Esophagus muscularis mucosa (tissue), 4 donors: Measurements from ENCODE around the gene ZNF48. TPM values are rescaled to one million over a fixed set of nuclear protein-coding genes. Genes with fewer than 3 reads are reported as not detected.

Experiments used
- DNase-seq: peaks from one replicate; pipeline ENCODE4 v3.0.0-alpha.2; 2017; ENCODE audit errors: extremely low spot score
- H3K27ac ChIP-seq, 4 donors: fragments of 200-600 bp; sonication (generic); replicated peaks in 1 of 4; 1 replicate in 3 of 4; 2 replicates in 1 of 4; pipeline ENCODE4 v1.5.1; 2016 to 2019; ENCODE audit warnings: mild to moderate bottlenecking in 1 of 4
- H3K27me3 ChIP-seq, 4 donors: fragments of 200-600 bp; sonication (generic); one replicate each; pipeline versions ENCODE4 v1.5.1 to v1.6.0; 2016 to 2019
- H3K36me3 ChIP-seq, 4 donors: fragments of 200-600 bp; sonication (generic); one replicate each; pipeline ENCODE4 v1.5.1; 2016 to 2019
- H3K4me1 ChIP-seq, 4 donors: fragments of 200-600 bp; sonication (generic); one replicate each; pipeline ENCODE4 v1.5.1; 2016 to 2019
- H3K4me3 ChIP-seq, 4 donors: fragments of 200-600 bp; sonication (generic); 1 replicate in 2 of 4; 2 replicates in 2 of 4; pipeline ENCODE4 v1.5.1; 2016 to 2019; ENCODE audit warnings: mild to moderate bottlenecking in 4 of 4, moderate library complexity in 1 of 4
- H3K9me3 ChIP-seq, 4 donors: fragments of 200-600 bp; sonication (generic); 1 replicate in 3 of 4; 2 replicates in 1 of 4; pipeline ENCODE4 v1.5.1; 2016 to 2019
- CTCF ChIP-seq, 3 experiments: fragments of 200-600 bp in 2 of 3; fragments of 450-650 bp in 1 of 3; sonication (generic) in 2 of 3; IDR thresholded peaks; one replicate each; pipeline ENCODE4 v1.5.1; 2017 to 2019; ENCODE audit warnings: antibody characterized with exemption in 3 of 3, mild to moderate bottlenecking in 2 of 3, moderate library complexity in 1 of 3
- EP300 ChIP-seq: sonication (generic); formaldehyde crosslinking; IDR thresholded peaks from one replicate; pipeline ENCODE4 v1.6.1; 2017; ENCODE audit warnings: antibody characterized with exemption
- POLR2A ChIP-seq: fragments of 450-650 bp; IDR thresholded peaks from one replicate; pipeline ENCODE4 v1.6.1; 2017; ENCODE audit warnings: antibody characterized with exemption, moderate library complexity, mild to moderate bottlenecking, low read depth
- POLR2AphosphoS5 ChIP-seq, 2 donors: sonication (generic); formaldehyde crosslinking; IDR thresholded peaks; one replicate each; pipeline ENCODE4 v1.6.1; 2017; ENCODE audit warnings: antibody characterized with exemption in 2 of 2
- WGBS: methylation state at CpG from one replicate; pipeline ENCODE4 v1.1.5; 2018; 5-methylcytosine and 5-hydroxymethylcytosine counted together
- intact Hi-C: fragments of 100-400 bp; cut with DNase I; formaldehyde crosslinking; loops from one replicate; pipeline ENCODE4 v1.15.1; 2023
- total RNA-seq, 4 donors: library from RNA; depleted of rRNA; stranded (reverse); fragments of >200 nt; gene quantifications; one replicate each; pipeline versions ENCODE4 v1.1.0 to v1.2.1, GENCODE V29; 2016

Gene ZNF48
- total RNA-seq, 4 donors from 2014 or later, result 8.3 to 17.6 (median 12.8) TPM

GRCh38 chr16:30409125-30410060 is 14.2 kb downstream of the ZNF48 start:
- Histone ChIP-seq H3K9me3 (no peaks in the 10 kb centered on the region), H3K4me3 (peak overlapping the region in 2 of 4 donors; percentile 1 to 28), H3K4me1 (peaks cover 23 to 38% (median 31%) of the 10 kb centered on the region in 4 donors), H3K36me3 (peaks cover 0 to 38% (median 16%) of the 10 kb centered on the region in 4 donors), H3K27me3 (no peaks in the 10 kb centered on the region), H3K27ac (peak overlapping the region; percentile 5 to 94 (median 52))
- WGBS, result 36% methylated on average over 15 of the region's 15 CpGs
- peak; percentile 46 to 63 for TF ChIP-seq POLR2AphosphoS5 (IDR thresholded peaks at IDR 0.05)
- TF ChIP-seq CTCF (IDR thresholded peaks at IDR 0.05), result peak; percentile 91 to 96 (median 95)
- no peak for TF ChIP-seq EP300
- intact Hi-C loops, result loop anchor here (10.0 kb wide), 2 partner anchors 55 to 315 kb away; partner anchors contain the start of genes CD2BP2, TBX6 and YPEL3
- peak; percentile 97 for DNase-seq

GRCh38 chr16:30413112-30413806 is 18.0 kb downstream of the ZNF48 start:
- 89% methylated on average over 6 of the region's 6 CpGs for WGBS
- no peaks in the 10 kb centered on the region for H3K9me3 ChIP-seq
- H3K4me1 ChIP-seq, result peaks cover 19 to 40% (median 32%) of the 10 kb centered on the region in 4 donors
- no peak overlapping the region for H3K27ac ChIP-seq
- H3K4me3 ChIP-seq, result no peak overlapping the region
- no peaks in the 10 kb centered on the region for H3K27me3 ChIP-seq
- peaks cover 0 to 40% (median 16%) of the 10 kb centered on the region in 4 donors for H3K36me3 ChIP-seq
- TF ChIP-seq CTCF (IDR thresholded peaks at IDR 0.05) (no peak), POLR2A (no peak), POLR2AphosphoS5 (IDR thresholded peaks at IDR 0.05) (no peak), EP300 (no peak)
- intact Hi-C loops, result no loop called here
- DNase-seq, result no peak

- H3K27ac ChIP-seq, result no peak overlapping the region
- no peak for DNase-seq
- TF ChIP-seq EP300 (no peak), CTCF (IDR thresholded peaks at IDR 0.05) (no peak), POLR2A (no peak), POLR2AphosphoS5 (IDR thresholded peaks at IDR 0.05) (no peak)
- peaks cover 0 to 40% (median 16%) of the 10 kb centered on the region in 4 donors for H3K36me3 ChIP-seq
- 89% methylated on average over 5 of the region's 5 CpGs for WGBS
- H3K27me3 ChIP-seq, result no peaks in the 10 kb centered on the region
- intact Hi-C loops, result no loop called here
- peaks cover 10 to 34% (median 27%) of the 10 kb centered on the region in 4 donors for H3K4me1 ChIP-seq
- no peak overlapping the region for H3K4me3 ChIP-seq
- no peaks in the 10 kb centered on the region for H3K9me3 ChIP-seq
Measured at GRCh38 chr16:30414159-30414558, 18.9 kb downstream of the ZNF48 start.

GRCh38 chr16:30416047-30416603 is 20.9 kb downstream of the ZNF48 start:
- no peaks in the 10 kb centered on the region for H3K27me3 ChIP-seq
- intact Hi-C loops, result no loop called here

More at GRCh38 chr16:30416047-30416603, 20.9 kb downstream of the ZNF48 start:
- H3K27ac ChIP-seq, result no peak overlapping the region
- TF ChIP-seq EP300 (no peak), CTCF (IDR thresholded peaks at IDR 0.05) (no peak), POLR2A (no peak), POLR2AphosphoS5 (IDR thresholded peaks at IDR 0.05) (no peak)
- no peaks in the 10 kb centered on the region for H3K9me3 ChIP-seq
- H3K4me3 ChIP-seq, result no peak overlapping the region
- WGBS, result 93% methylated on average over 4 of the region's 4 CpGs
- peaks cover 4 to 24% (median 18%) of the 10 kb centered on the region in 4 donors for H3K4me1 ChIP-seq
- no peak for DNase-seq
- peaks cover 0 to 43% (median 22%) of the 10 kb centered on the region in 4 donors for H3K36me3 ChIP-seq
